ENCODE results near the gene UNC93A. TPM values are rescaled to one million over a fixed set of nuclear protein-coding genes. Genes with fewer than 3 reads are reported as not detected.

Gene UNC93A
- total RNA-seq, 1 donor from 2014 or later, result not detected

- TF ChIP-seq CTCF (conservative IDR thresholded peaks at IDR 0.05; ENCODE audit: low read depth, low read length), result no peak
- no peak overlapping the region for H3K4me3 ChIP-seq (ENCODE audit: low read depth, low read length)
- no peak for DNase-seq (ENCODE audit: low read depth)
These were observed 33.0 kb downstream of the UNC93A start for GRCh38 chr6:167324111-167324510.

GRCh38 chr6:167325766-167326165 lies 34.7 kb downstream of the UNC93A start:
- H3K4me3 ChIP-seq (ENCODE audit: low read depth, low read length), result no peak overlapping the region
- no peak for TF ChIP-seq CTCF (conservative IDR thresholded peaks at IDR 0.05; ENCODE audit: low read depth, low read length)
- DNase-seq (ENCODE audit: low read depth), result no peak

DNA sequence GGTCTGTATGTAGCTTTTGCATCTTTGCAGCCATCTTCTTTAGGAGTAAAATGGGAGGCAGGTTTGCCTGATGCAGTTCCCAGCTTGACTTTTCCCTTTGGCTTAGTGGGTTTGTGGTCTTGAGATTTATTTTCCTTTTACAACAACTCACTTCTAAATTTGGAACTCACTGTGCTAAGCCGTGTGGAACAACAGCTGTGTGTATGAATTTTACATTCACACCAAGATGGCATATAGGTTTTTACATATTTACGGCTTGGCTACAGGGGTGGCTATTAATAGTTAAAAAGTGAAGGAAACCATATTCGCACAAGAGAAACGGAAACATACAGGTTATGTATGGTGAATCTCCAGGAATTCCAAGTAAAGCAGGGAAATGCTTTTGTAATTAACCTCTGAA lies 36.3 kb downstream of the UNC93A start:
- TF ChIP-seq CTCF (conservative IDR thresholded peaks at IDR 0.05; ENCODE audit: low read depth, low read length), result no peak
- no peak for DNase-seq (ENCODE audit: low read depth)
- H3K4me3 ChIP-seq (ENCODE audit: low read depth, low read length), result no peak overlapping the region

- H3K4me3 ChIP-seq (ENCODE audit: low read depth, low read length), result no peak overlapping the region
- DNase-seq (ENCODE audit: low read depth), result no peak
- TF ChIP-seq CTCF (conservative IDR thresholded peaks at IDR 0.05; ENCODE audit: low read depth, low read length), result no peak
These were observed 37.0 kb downstream of the UNC93A start for GRCh38 chr6:167328086-167328485.

DNA sequence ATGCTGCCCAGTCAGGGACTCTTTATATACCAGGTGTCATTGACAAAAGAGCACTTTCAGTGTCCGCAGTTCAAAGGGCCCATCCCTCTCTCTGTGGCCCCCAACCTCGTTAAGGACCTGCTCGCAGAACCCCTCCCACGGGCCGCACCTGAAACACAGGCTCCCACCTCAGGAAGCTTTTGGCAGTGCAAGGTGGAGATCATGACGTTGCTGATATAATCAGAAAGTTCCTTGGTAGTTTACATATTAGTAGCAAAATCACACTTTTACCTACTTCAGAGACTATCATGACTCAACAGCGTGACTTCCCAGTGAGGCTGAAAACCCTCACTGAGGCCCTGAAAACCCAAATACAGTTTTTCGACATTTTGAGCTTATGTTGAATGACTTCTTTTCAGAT lies 37.9 kb downstream of the UNC93A start:
- TF ChIP-seq CTCF (conservative IDR thresholded peaks at IDR 0.05; ENCODE audit: low read depth, low read length), result no peak
- H3K4me3 ChIP-seq (ENCODE audit: low read depth, low read length), result no peak overlapping the region
- DNase-seq (ENCODE audit: low read depth), result no peak

DNA sequence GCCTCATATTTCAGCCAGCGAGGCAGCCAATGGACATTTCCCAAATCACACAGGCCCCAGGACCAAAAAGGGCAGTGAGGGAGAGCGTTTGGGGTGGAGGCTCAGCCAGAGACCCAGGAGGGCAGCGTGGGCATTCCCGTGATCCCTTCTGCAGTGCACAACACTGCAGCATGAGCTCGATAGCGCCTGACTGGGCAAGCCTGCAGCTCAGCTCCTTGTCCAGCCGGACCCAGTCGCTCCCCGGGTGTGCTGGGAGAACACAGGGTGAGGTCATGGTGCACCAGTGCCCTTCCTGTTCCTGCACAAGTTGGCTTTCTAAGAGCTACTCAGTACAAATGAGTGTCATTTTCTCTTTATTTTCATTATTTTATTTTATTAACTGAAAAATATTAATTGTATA lies 39.6 kb downstream of the UNC93A start:
- H3K4me3 ChIP-seq (ENCODE audit: low read depth, low read length), result no peak overlapping the region
- no peak for DNase-seq (ENCODE audit: low read depth)
- TF ChIP-seq CTCF (conservative IDR thresholded peaks at IDR 0.05; ENCODE audit: low read depth, low read length), result no peak

GRCh38 chr6:167331565-167331964 lies 40.5 kb downstream of the UNC93A start:
- no peak overlapping the region for H3K4me3 ChIP-seq (ENCODE audit: low read depth, low read length)
- no peak for TF ChIP-seq CTCF (conservative IDR thresholded peaks at IDR 0.05; ENCODE audit: low read depth, low read length)
- no peak for DNase-seq (ENCODE audit: low read depth)
